Body of pancreas (tissue), 4 donors: ENCODE data around the gene AGPAT4. TPM values are rescaled to one million over a fixed set of nuclear protein-coding genes. Genes with fewer than 3 reads are reported as not detected.
"Not testable (repeated sequence)": the region's sequence is repeated elsewhere in the genome, so short reads cannot be mapped to it uniquely, and the experiment has no call there.

Experiments used
- ATAC-seq: fragments of 150-250 bp; one replicate; pipeline ENCODE4 v1.9.1; 2016
- DNase-seq, 4 donors: peaks; one replicate each; pipeline ENCODE4 v3.0.0-alpha.2; 2019
- H3K27ac ChIP-seq, 4 donors: fragments of 200-600 bp; sonication (generic); 1 replicate in 3 of 4; 2 replicates in 1 of 4; pipeline versions ENCODE4 v1.5.1 to v1.6.1; 2016 to 2019; ENCODE audit warnings: mild to moderate bottlenecking in 1 of 4, mixed read lengths in 1 of 4, moderate library complexity in 1 of 4
- H3K27me3 ChIP-seq, 2 donors: fragments of 200-600 bp; sonication (generic); one replicate each; pipeline ENCODE4 v1.6.0; 2016; ENCODE audit warnings: mild to moderate bottlenecking in 1 of 2
- H3K36me3 ChIP-seq, 2 donors: fragments of 200-600 bp; sonication (generic); replicated peaks in 1 of 2; 2 replicates each; pipeline ENCODE4 v1.5.1; 2016; ENCODE audit warnings: low read depth in 2 of 2; ENCODE audit not compliant: insufficient read depth in 1 of 2
- H3K4me1 ChIP-seq: fragments of 200-600 bp; sonication (generic); one replicate; pipeline ENCODE4 v1.6.0; 2016
- H3K4me3 ChIP-seq, 2 donors: fragments of 200-600 bp; sonication (generic); 1 replicate in 1 of 2; 2 replicates in 1 of 2; pipeline ENCODE4 v1.5.1; 2016 to 2019
- H3K9me3 ChIP-seq, 3 donors: fragments of 200-600 bp; sonication (generic); 1 replicate in 2 of 3; 2 replicates in 1 of 3; pipeline ENCODE4 v1.5.1; 2016
- CTCF ChIP-seq, 7 experiments: fragments of 450-650 bp in 4 of 7; fragments of 200-600 bp in 3 of 7; sonication (generic) in 3 of 7; IDR thresholded peaks; one replicate each; pipeline ENCODE4 v1.5.1; 2016 to 2019; ENCODE audit warnings: antibody characterized with exemption in 7 of 7
- POLR2A ChIP-seq, 3 donors: fragments of 450-650 bp; IDR thresholded peaks; one replicate each; pipeline ENCODE4 v1.6.1; 2016; ENCODE audit warnings: antibody characterized with exemption in 3 of 3, mild to moderate bottlenecking in 2 of 3
- WGBS, 2 donors: methylation state at CpG; one replicate each; pipeline ENCODE4 v1.1.5; 2017; 5-methylcytosine and 5-hydroxymethylcytosine counted together
- intact Hi-C: fragments of 100-400 bp; cut with DNase I; formaldehyde crosslinking; loops from one replicate; pipeline ENCODE4 v1.15.1; 2023
- total RNA-seq, 2 donors: library from RNA; depleted of rRNA; stranded (reverse); fragments of >200 nt; gene quantifications; one replicate each; pipeline ENCODE4 v1.1.0, GENCODE V29; 2016

The AGPAT4 gene
- total RNA-seq, 2 donors from 2014 or later = 1.3 to 2.6 TPM

- Histone ChIP-seq H3K4me1 (no peaks in the 10 kb centered on the region), H3K27ac (no peak overlapping the region), H3K4me3 (no peak overlapping the region), H3K27me3 (no peaks in the 10 kb centered on the region), H3K9me3 (no peaks in the 10 kb centered on the region), H3K36me3 (no peaks in the 10 kb centered on the region)
- TF ChIP-seq CTCF (IDR thresholded peaks at IDR 0.05) (no peak), POLR2A (IDR thresholded peaks at IDR 0.05) (no peak)
- intact Hi-C loops = no loop called here
- DNase-seq (no peak), ATAC-seq (no peak)
- WGBS, 2 donors = 81 to 88% methylated on average over 4 of the region's 4 CpGs
Measured at GRCh38 chr6:161189891-161190290, 84.0 kb downstream of the AGPAT4 start.

- H3K36me3 ChIP-seq = no peaks in the 10 kb centered on the region
- DNase-seq = no peak
- whole genome bisulfite sequencing, 2 donors = 88 to 92% methylated on average over 19 of the region's 19 CpGs
Measured at GRCh38 chr6:161188547-161189465, 85.1 kb downstream of the AGPAT4 start.

GRCh38 chr6:161186173-161186769 lies 87.6 kb downstream of the AGPAT4 start:
- H3K27me3 ChIP-seq = no peaks in the 10 kb centered on the region
- WGBS, 2 donors = 81 to 82% methylated on average over 17 of the region's 17 CpGs
- TF ChIP-seq CTCF (IDR thresholded peaks at IDR 0.05) (no peak), POLR2A (IDR thresholded peaks at IDR 0.05) (no peak)
- H3K9me3 ChIP-seq = no peaks in the 10 kb centered on the region
- no peak for ATAC-seq
- no peaks in the 10 kb centered on the region for H3K4me1 ChIP-seq
- no peak overlapping the region for H3K4me3 ChIP-seq
- H3K27ac ChIP-seq = no peak overlapping the region
- no peaks in the 10 kb centered on the region for H3K36me3 ChIP-seq
- intact Hi-C loops = no loop called here
- peak in 1 of 4 donors; percentile 41 for DNase-seq

More at GRCh38 chr6:161188547-161189465, 85.1 kb downstream of the AGPAT4 start:
- Histone ChIP-seq H3K9me3 (no peaks in the 10 kb centered on the region), H3K4me1 (no peaks in the 10 kb centered on the region), H3K4me3 (no peak overlapping the region), H3K27ac (no peak overlapping the region), H3K27me3 (no peaks in the 10 kb centered on the region)
- intact Hi-C loops = no loop called here
- TF ChIP-seq POLR2A (IDR thresholded peaks at IDR 0.05) (no peak), CTCF (IDR thresholded peaks at IDR 0.05) (no peak)
- no peak for ATAC-seq

- WGBS, 2 donors = 77 to 93% methylated on average over 6 to 8 of the region's 8 CpGs
- intact Hi-C loops = no loop called here
- peaks cover 0 to 14% (median 0%) of the 10 kb centered on the region in 3 donors for H3K9me3 ChIP-seq
- DNase-seq (no peak), ATAC-seq (no peak)
- H3K27me3 ChIP-seq = no peaks in the 10 kb centered on the region
- no peaks in the 10 kb centered on the region for H3K36me3 ChIP-seq
- no peak overlapping the region for H3K27ac ChIP-seq
- no peaks in the 10 kb centered on the region for H3K4me1 ChIP-seq
- no peak for TF ChIP-seq POLR2A (IDR thresholded peaks at IDR 0.05)
- TF ChIP-seq CTCF (IDR thresholded peaks at IDR 0.05) = no peak
- no peak overlapping the region for H3K4me3 ChIP-seq
Measured at GRCh38 chr6:161181121-161181520, 92.7 kb downstream of the AGPAT4 start.

GRCh38 chr6:161178155-161178554 lies 95.7 kb downstream of the AGPAT4 start:
- ATAC-seq, H3K27ac ChIP-seq, H3K4me3 ChIP-seq, H3K27me3 ChIP-seq, intact Hi-C loops, DNase-seq, H3K36me3 ChIP-seq, H3K4me1 ChIP-seq: not testable (repeated sequence)
- WGBS, 2 donors = 95% methylated on average over 14 of the region's 14 CpGs
- peaks cover 0 to 14% (median 0%) of the 10 kb centered on the region in 3 donors for H3K9me3 ChIP-seq

GRCh38 chr6:161176428-161176827 lies 97.4 kb downstream of the AGPAT4 start:
- H3K27me3 ChIP-seq, DNase-seq, intact Hi-C loops, H3K36me3 ChIP-seq, ATAC-seq, H3K4me1 ChIP-seq, H3K27ac ChIP-seq, H3K4me3 ChIP-seq: not testable (repeated sequence)
- WGBS, 2 donors = 83 to 94% methylated on average over 3 of the region's 3 CpGs
- peaks cover 0 to 14% (median 0%) of the 10 kb centered on the region in 3 donors for H3K9me3 ChIP-seq

GRCh38 chr6:161172769-161173168 lies 101.1 kb downstream of the AGPAT4 start:
- H3K4me3 ChIP-seq, DNase-seq, H3K27me3 ChIP-seq, H3K9me3 ChIP-seq, H3K27ac ChIP-seq, H3K4me1 ChIP-seq, ATAC-seq, intact Hi-C loops, H3K36me3 ChIP-seq: not testable (repeated sequence)
- 0 to 67% methylated on average over 1 of the region's 1 CpG for WGBS, 2 donors
